ENCODE data around the gene SLC45A2.

GRCh38 chr5:34028349-34028748, 43.9 kb upstream of the SLC45A2 start:
- TF ChIP-seq TAF1 (IDR thresholded peaks at IDR 0.05; ENCODE audit: borderline replicate concordance, insufficient read depth, low read length) = no peak
- no peak for TF ChIP-seq REST (IDR thresholded peaks at IDR 0.05; ENCODE audit: insufficient read depth in 1 of 2, low read depth in 2 of 2, low read length in 2 of 2)
- TF ChIP-seq POLR2AphosphoS5 (IDR thresholded peaks at IDR 0.05; ENCODE audit: low read depth, low read length) = no peak
- no peak for TF ChIP-seq SIN3A (IDR thresholded peaks at IDR 0.05; ENCODE audit: borderline replicate concordance, insufficient read depth, low read length)
- TF ChIP-seq FOXP2 (optimal IDR thresholded peaks at IDR 0.05; ENCODE audit: borderline replicate concordance, extremely low read depth, extremely low read length, insufficient read depth) = no peak
